HG03025 (cell line): ENCODE data around the gene CUL2.
"Not testable (repeated sequence)": the region's sequence is repeated elsewhere in the genome, so short reads cannot be mapped to it uniquely, and the experiment has no call there.

ENCODE experiments used
- ATAC-seq: cut with Tn5 transposase; IDR thresholded peaks from one replicate; pipeline ENCODE4 v1.9.1; 2021; ENCODE audit warnings: mild to moderate bottlenecking, moderate library complexity; ENCODE audit not compliant: unreplicated experiment, low FRiP score

Gene CUL2

GRCh38 chr10:34985823-34986222 is 104.3 kb downstream of the CUL2 start:
- no peak for ATAC-seq

- ATAC-seq: no peak
These were observed 105.0 kb downstream of the CUL2 start for GRCh38 chr10:34985146-34985545.

- no peak for ATAC-seq
These were observed 108.3 kb downstream of the CUL2 start for GRCh38 chr10:34981844-34982243.

- no peak for ATAC-seq
These were observed 110.2 kb downstream of the CUL2 start for GRCh38 chr10:34979938-34980337.

GRCh38 chr10:34978080-34978479 is 112.1 kb downstream of the CUL2 start:
- no peak for ATAC-seq

GRCh38 chr10:34976380-34976910 is 113.7 kb downstream of the CUL2 start:
- ATAC-seq: not testable (repeated sequence)

- ATAC-seq: not testable (repeated sequence)
These were observed 115.6 kb downstream of the CUL2 start for GRCh38 chr10:34974364-34975065.

GRCh38 chr10:34973757-34974156 is 116.4 kb downstream of the CUL2 start:
- ATAC-seq: not testable (repeated sequence)

GRCh38 chr10:34973121-34973520 is 117.0 kb downstream of the CUL2 start:
- not testable (repeated sequence) for ATAC-seq

GRCh38 chr10:34972591-34972990 is 117.5 kb downstream of the CUL2 start:
- not testable (repeated sequence) for ATAC-seq

- not testable (repeated sequence) for ATAC-seq
These were observed 118.4 kb downstream of the CUL2 start for GRCh38 chr10:34971606-34972334.

GRCh38 chr10:34969171-34969570 is 121.0 kb downstream of the CUL2 start:
- no peak for ATAC-seq

GRCh38 chr10:34967335-34967880 is 122.7 kb downstream of the CUL2 start:
- no peak for ATAC-seq

GRCh38 chr10:34966451-34966850 is 123.7 kb downstream of the CUL2 start:
- no peak for ATAC-seq

GRCh38 chr10:34966040-34966439 is 124.1 kb downstream of the CUL2 start:
- ATAC-seq: no peak

- no peak for ATAC-seq
These were observed 125.9 kb downstream of the CUL2 start for GRCh38 chr10:34964166-34964800.

- ATAC-seq: no peak
These were observed 127.3 kb downstream of the CUL2 start for GRCh38 chr10:34962866-34963265.

- ATAC-seq: no peak
These were observed 129.2 kb downstream of the CUL2 start for GRCh38 chr10:34960983-34961382.

GRCh38 chr10:34959786-34960185 is 130.4 kb downstream of the CUL2 start:
- no peak for ATAC-seq

- ATAC-seq: no peak
These were observed 130.8 kb downstream of the CUL2 start for GRCh38 chr10:34959321-34959720.
